Stimulated activated CD4-positive, alpha-beta T cell treated with anti-CD3 and anti-CD28 coated beads, Interleukin-4, amount 100 ng/mL, for 48 hours (primary cell): Measurements from ENCODE around the gene TEX264.
A peak's percentile ranks its signal among the peaks of the same experiment; 100 is the strongest.
"Not testable (repeated sequence)": the region's sequence is repeated elsewhere in the genome, so short reads cannot be mapped to it uniquely, and the experiment has no call there.

Source experiments
- DNase-seq, 2 donors: peaks; one replicate each; pipeline ENCODE4 v3.0.0-alpha.2; 2020; ENCODE audit warnings: low read depth in 2 of 2

Gene TEX264, protein sequence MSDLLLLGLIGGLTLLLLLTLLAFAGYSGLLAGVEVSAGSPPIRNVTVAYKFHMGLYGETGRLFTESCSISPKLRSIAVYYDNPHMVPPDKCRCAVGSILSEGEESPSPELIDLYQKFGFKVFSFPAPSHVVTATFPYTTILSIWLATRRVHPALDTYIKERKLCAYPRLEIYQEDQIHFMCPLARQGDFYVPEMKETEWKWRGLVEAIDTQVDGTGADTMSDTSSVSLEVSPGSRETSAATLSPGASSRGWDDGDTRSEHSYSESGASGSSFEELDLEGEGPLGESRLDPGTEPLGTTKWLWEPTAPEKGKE

DNA sequence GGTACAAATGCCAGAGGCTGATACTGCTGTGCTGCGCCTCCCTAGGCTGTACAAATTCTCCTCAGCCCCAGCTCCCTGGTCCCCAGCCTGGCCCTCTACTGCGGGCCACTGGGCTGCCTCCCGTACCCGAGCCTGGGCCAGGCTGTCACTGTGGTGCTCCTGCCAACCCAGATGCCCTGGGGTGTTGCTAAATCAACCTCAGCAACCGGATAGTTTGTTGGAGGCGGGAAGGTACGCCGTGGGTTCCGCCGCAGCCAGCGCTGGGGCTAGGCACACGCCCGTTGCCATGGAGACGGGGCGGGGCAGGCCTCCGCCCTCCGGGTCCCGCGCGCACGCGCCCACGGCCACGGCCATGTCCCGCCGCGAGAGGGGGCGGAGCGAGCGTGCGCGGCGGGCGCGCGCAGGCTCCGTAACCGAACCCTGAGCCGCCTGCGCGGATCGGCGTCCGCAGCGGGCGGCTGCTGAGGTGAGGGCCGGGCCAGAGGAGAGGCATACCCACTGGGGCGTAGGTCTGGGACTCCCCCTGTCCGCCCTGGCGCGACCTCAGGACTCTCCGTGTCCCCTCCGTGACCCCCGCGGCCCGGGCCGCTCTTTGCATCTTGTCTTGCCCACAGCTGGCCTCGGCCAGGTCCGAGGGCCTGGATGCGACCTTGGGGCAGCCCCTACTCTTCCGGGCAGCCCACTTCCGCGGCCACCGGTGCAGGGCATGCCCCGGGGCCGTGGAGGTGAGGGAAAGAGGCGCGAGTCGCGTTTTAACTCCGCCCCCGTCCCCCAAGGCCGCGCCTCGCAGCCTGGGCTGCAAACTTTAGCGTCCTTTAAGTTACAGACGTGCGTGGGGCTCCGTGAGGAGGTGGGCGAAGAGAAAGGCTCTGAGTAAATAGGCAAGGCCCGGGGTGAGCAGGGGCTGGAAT lies at the start of gene TEX264:
Gene TEX264, plus strand, starts transcription at position 430 of the 911 bp plus-strand sequence. CDS start 3,053 bp downstream, outside the sequence.
- peak; percentile 84 to 88 for DNase-seq

DNA sequence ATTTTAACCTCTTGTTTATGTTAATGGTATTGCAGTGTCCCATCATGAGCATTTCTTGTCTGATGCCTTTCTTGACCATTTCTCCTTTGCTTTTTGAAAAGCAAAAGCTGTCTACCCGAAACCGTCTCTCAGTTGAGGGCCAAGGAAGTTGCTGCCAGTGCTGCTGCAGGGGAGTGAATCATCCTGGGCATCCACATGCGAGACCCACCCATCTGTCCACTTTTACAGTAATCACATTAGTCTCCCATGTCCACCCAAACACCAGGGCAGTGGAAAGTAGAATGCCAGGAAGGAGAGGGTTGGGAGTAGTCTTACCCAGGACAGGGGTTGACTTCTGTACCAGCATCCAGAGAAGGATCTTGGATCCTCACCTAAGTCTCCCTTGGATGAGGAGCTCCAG lies 48.6 kb upstream of the TEX264 start:
- no peak for DNase-seq

DNA sequence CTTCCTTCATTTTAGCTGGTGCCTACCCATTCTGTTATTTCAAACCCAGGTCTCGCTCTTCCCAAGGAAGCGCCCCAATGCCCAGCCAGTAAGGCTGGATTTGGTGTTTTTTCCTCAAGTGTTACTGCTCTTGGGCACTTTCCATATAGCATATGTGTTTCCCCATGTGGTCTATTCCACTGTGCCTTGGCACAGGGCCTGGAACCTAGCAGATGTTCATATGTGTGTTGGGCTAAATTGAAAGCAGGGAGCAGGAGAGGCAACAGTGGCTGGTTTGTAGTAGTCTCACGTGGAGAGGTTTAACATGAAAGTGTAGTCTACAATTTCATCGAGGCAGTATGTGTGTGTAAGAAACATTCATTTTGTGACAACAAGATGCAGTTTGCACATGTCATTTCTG lies 48.2 kb upstream of the TEX264 start:
- no peak for DNase-seq

DNA sequence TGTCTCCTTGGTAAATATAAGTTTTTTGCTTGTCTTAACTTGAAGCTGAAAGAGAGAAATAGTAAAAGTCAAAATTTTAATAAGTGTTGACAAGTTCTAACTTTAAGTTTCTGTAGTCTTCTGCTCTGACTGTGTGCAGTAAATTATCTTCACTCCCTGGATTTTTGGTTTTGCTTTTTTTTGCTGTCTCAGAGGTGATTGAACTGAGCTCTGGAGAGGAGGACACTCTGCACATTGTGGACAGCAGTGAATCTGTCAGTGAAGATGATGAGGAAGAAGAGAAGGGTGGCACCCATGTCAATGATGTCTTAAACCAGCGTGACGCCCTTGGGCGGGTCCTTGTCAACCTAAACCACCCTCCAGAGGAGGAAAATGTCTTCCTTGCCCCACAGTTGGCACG lies 40.5 kb upstream of the TEX264 start:
- DNase-seq: no peak

DNA sequence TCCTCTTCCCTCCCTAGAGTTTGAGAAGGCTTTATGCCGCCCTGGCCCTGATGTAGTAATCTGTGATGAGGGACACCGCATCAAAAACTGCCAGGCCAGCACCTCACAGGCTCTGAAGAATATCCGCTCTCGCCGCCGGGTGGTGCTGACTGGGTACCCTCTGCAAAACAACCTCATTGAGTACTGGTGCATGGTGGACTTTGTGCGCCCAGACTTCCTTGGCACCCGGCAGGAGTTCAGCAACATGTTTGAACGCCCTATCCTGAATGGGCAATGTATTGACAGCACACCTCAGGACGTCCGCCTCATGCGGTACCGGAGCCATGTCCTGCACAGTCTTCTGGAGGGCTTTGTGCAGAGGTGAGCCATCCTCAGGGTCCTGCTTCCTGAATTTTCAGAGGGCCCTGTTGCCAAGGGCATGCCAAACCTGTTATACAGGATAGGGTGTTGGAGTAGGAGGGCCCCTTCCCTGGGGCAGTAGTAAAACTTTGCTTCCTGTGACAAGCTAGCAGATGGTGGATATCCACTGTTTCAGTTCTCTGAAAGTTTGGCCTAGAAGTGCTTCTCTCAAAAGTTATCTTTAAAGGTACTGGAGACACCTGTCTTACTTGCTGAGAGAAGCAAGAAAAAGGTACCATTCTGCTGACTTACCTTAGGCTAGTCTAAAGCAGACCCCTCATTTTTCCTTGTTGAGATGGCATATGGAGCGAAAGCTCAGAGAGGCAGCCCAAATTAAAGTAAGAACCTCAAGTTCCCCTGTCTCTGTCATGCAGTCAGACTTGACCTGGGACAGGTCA lies 33.7 kb upstream of the TEX264 start:
- no peak for DNase-seq

DNA sequence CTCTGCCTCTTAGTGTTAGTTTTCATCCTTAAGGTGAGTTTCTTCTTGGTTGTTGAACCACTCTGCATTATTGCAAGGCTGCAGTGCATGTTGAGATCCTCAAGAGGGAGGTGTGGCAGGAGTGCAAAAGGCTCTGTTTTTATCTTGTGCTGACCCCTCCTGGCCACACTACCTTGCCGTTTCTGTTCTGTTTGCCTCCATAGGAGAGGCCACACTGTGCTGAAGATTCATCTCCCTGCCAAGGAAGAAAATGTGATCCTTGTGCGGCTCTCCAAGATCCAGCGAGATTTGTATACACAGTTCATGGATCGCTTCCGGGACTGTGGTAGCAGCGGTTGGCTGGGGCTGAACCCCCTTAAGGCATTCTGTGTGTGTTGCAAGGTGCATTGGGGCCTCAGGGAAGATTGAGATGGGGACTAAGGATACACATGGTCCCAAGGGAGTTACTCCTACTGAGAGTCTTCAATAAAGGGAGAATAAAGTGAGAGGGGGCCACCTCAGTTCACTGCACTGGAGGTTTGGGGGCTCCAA lies 33.0 kb upstream of the TEX264 start:
- peak; percentile 2 to 4 for DNase-seq

DNA sequence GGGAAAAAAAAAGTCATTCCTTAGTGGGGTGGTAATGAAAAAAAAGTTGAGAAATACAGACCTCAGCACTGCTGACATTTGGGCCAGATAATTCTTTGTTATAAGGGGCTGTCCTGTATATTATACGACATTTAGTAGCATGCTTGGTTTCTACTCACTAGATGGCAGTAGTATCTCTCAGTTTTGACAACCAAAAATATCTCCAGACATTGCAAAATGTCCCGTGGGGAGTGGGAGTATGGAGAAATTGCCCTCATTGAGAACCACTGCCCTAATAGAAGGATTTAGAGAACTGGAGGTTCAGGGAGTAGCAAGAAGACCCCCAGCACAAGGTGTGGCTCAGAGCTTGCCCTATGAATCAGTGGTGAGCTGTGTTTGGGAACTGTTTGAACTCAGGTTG lies 28.6 kb upstream of the TEX264 start:
- DNase-seq: no peak

DNA sequence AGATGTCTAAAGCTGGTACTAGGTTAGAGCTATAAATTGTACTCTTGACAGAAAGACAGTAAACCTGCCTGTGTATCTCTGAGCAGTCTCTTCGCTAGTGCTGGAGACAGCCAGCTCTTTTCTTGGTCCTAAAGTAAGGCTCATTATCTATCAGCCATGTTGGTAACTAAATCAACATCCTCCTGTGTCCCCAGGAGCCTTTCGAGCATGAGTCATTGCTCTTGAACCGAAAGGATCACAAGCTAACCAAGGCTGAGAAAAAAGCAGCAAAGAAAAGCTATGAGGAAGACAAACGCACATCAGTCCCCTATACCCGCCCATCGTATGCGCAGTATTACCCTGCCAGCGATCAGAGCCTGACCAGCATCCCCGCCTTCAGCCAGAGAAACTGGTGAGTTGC lies 25.0 kb upstream of the TEX264 start:
- DNase-seq: no peak

DNA sequence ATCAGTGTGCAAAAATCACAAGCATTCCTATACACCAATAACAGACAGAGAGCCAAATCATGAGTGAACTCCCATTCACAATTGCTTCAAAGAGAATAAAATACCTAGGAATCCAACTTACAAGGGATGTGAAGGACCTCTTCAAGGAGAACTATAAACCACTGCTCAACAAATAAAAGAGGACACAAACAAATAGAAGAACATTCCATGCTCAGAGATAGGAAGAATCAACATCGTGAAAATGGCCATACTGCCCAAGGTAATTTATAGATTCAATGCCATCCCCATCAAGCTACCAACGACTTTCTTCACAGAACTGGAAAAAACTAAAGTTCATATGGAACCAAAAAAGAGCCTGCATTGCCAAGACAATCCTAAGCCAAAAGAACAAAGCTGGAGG lies 18.9 kb upstream of the TEX264 start:
- not testable (repeated sequence) for DNase-seq

DNA sequence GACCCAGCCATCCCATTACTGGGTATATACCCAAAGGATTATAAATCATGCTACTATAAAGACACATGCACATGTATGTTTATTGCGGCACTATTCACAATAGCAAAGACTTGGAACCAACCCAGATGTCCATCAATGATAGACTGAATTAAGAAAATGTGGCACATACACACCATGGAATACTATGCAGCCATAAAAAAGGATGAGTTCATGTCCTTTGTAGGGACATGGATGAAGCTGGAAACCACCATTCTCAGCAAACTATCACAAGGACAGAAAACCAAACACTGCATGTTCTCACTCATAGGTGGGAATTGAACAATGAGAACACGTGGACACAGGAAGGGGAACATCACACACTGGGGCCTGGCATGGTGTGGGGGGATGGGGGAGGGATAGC lies 17.6 kb upstream of the TEX264 start:
- not testable (repeated sequence) for DNase-seq

DNA sequence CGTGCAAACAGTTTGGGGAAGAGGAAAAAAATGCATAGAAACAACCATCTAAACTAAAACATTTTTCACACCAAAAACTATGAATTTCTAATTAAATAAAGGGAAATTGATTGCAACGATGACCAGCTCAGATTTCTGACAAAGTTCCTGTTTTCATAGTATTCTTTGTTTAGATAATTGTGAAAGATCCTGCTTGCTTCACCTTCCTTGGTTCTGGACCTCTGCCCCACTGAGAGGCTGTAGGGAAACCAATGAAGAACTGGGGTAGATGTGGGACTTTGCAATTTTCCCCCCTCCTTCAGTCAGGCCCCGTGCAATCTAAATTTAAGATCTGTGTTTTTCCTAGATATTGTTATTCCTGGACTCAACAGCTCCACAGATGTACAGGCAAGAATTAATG lies 13.8 kb upstream of the TEX264 start:
- DNase-seq: no peak

DNA sequence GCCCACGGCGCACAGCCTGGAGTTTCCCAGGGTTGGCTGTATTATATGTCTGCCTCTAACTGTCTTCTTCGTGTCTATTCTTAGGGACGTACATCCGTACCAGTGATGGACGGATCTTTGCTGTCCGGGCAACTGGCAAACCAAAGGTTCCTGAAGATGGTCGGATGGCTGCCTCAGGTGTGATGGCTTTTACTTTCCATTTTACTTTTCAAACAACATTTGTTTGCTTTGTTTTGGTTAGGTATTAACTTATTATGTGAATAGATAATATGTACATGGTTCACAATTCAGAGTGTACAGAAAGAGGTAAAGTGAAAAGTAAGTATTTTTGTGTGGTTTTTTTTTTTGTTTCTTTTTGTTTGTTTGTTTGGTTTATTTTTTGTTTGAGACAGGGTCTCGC lies 11.1 kb upstream of the TEX264 start:
- no peak for DNase-seq

DNA sequence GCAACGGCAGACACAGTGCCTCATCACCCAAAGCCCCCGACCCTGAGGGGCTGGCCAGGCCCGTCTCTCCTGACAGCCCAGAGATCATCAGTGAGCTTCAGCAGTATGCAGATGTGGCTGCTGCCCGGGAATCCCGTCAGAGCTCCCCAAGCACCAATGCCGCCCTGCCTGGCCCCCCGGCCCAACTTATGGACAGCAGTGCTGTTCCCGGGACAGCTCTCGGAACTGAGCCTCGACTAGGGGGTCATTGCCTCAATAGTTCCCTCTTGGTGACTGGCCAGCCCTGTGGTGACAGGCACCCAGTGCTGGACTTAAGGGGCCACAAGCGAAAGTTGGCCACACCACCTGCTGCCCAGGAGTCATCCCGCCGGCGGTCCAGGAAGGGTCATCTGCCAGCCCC lies 8.6 kb upstream of the TEX264 start:
- no peak for DNase-seq

DNA sequence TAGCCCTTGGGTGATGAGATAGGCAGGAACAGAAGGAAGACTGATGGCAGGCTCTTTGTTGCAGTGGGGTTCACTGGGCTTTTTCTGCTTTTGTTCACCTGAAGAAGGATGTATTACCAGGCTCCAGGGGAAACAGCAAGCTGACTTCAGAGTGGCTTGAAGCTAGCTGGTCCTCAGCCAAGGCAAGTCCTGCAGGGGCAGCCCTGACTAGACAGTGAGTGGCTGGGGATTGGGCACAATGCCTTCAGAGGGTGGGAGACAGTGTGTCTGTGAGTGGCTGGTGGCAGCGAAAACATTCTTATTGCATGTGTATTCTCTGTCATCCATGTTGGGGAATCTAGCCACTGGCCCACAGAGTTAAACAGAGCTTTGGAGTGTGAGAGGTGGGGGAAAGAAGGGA lies 2.3 kb upstream of the TEX264 start:
- DNase-seq: no peak

DNA sequence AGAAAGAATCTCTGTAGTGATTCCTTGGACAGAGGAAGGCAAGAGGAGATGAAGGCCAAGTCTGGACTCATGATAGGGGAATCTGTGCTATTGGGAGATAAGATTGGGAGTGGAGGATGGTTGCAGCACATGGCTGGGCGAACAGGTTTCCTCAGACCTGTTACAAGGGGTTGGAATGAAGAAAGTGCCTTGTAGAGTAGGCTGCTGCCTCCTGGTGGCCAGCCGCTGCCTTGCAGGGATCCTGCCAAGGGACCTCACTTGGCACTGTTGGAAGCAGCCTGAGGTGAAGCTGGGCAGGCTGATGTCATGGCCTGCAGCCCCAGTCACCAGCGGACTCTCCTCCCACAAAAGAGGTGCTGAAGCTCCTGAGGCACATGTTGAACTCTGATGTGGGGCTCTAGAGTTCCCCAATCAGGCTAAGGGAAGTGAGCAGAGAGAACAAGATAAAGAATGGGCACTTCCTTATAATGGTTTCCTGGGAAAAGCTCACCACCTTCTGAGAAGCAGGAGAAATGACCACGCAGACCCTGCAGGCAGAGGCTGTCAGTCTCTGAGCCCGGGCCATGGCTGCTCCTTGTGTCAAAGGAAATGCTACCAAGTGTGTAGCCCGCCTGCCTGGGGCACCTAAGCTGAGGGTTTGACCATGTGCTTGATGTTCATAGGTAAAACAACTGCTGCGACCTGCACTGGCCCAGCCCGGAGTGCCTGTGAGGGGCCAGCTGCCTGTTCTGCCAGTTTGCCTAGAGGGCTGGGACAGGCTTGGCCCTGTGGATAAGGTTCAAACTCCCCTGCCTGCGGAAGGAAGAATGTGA lies 1.6 kb upstream of the TEX264 start:
- peak; percentile 82 to 86 for DNase-seq

DNA sequence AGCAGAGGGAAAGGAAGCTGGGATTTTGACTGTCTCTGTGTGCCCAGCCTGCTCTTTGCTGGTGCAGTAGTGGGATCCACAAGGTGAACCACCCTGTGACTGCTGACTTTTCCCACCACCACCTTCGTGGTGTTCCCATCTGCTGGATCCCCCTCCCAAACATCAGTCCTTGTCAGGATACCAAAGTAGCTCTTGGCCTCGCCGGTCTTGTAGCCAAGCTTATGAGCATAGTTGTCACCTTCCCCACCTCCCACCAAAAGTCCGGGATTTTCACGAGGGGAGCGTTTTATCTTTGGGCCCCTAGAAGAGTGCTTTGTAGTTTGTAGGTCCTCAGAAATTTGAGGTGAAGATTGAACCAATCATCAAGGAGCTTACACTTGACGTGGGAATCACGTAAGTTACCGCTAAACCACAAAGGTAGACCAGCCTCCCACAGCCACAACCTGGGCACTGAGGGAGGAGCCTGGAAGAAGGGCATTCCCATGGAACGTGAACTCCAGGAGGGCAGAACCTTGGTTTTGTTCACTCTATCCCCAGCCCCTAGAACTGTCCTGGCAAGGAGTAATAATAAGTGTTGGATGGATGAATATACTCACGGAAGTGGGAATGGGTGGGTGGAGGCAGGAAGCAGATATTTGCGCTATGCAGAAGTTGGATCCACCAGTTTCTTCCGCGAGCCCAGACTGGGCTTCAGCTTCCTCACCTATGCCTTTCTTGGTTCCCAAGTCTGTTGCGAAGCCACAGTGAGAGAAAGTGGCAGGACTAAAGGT lies 814 bp upstream of the TEX264 start:
- no peak for DNase-seq

DNA sequence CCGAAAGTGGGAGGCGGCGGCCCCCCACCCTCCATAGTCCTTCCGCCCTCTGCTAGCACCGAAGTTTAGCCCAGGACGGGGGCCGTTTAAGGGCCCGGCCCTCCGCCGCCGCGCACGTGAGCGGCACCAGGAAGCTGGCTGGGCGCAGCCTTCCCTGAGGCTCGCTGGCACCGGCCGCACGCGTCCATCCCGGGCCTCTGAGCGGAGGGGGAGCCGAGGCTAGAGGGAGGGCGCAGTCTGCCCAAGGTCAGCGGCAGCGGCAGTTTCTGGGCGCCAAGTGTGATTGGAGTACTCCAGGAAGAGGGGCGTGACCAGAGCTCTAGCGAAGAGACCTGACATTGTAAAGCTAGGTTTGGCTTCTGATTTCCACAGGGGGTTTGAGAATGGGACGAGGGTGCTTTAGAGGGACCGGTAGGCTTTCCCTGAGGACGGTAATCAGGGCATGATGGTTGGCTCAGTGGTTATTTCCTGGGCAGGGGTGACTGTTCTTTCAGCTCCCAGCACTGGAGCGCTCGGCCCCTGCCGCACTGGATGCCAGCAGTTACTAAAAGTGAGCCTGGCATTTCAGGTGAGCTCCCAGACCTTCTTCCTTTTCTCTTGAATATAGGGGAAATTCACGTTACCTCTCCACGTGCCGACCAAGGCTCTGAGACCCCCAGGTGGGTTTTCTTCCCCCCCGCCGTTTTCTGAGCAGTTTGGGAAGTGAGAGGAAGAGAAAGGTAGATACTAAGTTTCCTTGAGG lies 853 bp downstream of the TEX264 start:
- DNase-seq: peak in 1 of 2 donors; percentile 57

DNA sequence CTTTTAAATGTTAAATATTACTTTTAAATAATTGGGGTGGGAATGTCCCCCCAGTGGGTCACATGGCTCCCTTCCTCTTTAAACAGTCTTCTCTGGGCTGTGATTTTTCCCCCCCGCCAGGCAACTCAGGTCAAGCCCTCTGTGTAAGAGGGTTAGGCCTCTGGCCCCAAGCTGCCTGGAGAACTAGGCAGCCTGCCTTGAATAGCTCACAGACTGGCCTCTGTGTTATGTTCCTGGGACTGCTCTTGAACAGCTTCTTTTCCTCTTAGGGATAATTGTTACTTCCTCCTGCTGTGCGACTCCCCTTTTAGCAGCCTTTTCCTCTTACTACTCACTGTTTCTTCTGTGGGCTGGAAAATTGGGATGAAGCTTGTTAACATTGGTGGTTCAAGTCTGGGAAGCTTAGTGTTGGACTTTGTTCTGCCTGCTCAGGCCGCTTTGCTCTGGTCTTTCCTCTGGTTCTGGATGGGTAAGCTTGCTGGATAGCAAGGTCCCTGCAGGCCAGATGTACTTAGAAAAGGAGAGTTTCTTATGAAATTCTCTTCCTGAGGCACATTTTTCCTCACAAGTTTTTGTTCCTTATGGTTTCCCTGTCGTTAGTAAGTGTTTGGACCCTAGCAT lies 2.2 kb downstream of the TEX264 start:
- DNase-seq: no peak
